GM18951 (cell line): ENCODE results near the gene LGR4.

Source experiments
- POLR2A ChIP-seq: IDR thresholded peaks from 4 replicates; pipeline ENCODE4 v1.6.1; 2011; ENCODE audit warnings: mild to moderate bottlenecking; ENCODE audit not compliant: insufficient read length, insufficient read depth; ENCODE audit errors: extremely low read depth
- in situ Hi-C: fragments of 300-500 bp; cut with MboI; formaldehyde crosslinking; loops from one replicate; pipeline ENCODE4 v1.12.0; 2022; ENCODE audit warnings: low sequenced_read_pairs, mixed read lengths, inconsistent platforms; ENCODE audit not compliant: unreplicated experiment

The LGR4 gene

DNA sequence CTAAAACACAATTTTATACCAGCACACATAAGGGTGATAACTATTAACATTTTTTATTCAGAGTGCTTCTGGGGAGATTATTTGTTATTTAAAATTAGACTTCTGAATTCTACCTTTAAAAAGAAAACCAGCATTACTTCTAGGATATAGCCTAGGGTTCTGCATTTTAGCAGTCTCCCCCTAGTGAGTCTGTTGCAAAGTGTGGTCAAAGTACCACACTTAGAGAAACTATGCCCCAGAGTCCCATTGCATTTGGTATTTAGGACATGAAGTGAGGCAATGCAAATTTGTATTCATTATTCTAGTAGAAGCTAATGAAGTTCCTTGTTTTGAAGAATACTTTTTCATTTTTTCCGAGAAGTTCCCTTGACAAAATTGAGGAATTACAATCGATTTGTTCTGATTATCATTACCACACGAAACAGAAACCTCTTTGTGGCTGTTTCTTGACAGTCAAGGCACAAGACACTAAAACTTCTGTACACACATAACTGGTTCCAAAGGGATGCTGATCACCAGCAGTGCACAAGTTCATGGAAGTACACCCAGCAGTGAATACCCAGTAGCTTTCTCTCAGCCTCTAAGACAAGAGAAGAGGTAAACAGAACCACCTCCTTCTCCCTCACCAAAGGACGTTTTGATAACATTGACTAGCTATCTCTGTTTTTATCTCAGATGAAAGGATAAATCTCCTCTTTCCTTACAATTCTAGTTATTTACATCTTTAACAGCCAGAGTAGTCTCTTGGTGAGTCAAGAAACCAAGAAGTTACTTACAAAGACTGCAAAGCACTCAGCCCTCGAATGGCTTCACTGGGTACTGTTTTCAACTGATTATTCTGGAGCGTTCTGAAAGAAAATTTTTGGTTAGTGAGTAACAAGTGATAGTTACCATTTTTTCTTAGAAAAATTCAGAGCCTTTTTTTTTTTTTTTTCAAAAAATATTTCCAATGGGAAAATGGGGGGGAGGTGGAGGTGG, 82.0 kb downstream of the LGR4 start:
- in situ Hi-C loops = no loop called here
- TF ChIP-seq POLR2A = no peak

DNA sequence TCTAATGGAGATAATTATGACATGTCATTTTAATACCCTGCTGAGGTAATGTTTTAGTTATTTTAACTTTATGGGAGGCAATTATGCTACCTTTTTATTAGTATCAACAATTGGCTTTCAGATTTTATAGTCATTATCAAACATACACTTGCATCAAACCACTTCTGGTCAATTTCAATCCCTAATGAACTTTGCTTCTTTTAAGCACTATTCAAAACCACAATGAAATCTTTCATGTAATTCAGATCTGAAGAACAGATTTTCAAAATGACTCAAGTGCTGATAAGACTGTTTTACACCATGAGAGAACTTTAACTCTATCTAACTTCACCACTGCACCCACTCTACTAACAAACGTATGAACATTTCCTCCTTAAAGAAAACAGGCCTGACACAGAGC, 83.7 kb downstream of the LGR4 start:
- in situ Hi-C loops = no loop called here

DNA sequence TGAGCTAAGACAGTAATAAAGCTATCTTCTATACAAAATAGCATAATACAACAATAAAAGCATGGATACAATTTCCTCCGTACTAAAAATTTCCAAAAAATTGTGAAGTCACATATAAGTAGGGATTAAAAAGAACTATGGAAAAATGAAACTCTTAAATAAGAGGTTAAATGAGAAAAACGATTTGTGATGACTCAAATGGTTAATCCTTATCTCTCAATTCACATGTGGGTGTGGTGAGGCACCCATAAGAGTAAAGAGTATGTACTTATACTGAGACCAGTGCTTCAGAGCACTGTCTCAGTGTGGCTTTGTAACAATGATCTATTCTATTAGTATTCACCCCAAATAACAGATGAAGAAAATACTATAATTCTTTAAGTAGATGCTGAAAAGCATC, 84.6 kb downstream of the LGR4 start:
- in situ Hi-C loops = no loop called here
- TF ChIP-seq POLR2A = no peak

More for the DNA sequence above, 83.7 kb downstream of the LGR4 start:
- no peak for TF ChIP-seq POLR2A

DNA sequence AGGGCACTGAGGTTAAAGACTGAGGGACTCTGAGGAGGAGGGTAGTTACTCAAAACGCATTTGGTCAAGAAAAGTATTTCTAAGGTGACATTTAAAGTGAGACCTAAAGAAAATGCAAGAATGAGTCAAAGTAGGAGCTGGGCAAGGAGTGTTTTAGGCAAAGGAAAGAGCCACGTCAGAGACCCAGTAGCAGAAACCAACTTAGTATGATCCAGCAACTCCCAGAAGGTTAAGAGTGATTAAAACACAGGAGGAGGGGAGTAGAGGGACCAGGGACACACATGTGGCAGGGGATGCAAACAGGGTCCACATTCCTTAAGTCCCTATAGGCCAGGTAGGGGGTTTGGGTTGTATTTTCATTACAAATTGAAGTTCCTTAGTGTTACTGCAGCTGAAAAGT, 85.2 kb downstream of the LGR4 start:
- no peak for TF ChIP-seq POLR2A
- in situ Hi-C loops = no loop called here

DNA sequence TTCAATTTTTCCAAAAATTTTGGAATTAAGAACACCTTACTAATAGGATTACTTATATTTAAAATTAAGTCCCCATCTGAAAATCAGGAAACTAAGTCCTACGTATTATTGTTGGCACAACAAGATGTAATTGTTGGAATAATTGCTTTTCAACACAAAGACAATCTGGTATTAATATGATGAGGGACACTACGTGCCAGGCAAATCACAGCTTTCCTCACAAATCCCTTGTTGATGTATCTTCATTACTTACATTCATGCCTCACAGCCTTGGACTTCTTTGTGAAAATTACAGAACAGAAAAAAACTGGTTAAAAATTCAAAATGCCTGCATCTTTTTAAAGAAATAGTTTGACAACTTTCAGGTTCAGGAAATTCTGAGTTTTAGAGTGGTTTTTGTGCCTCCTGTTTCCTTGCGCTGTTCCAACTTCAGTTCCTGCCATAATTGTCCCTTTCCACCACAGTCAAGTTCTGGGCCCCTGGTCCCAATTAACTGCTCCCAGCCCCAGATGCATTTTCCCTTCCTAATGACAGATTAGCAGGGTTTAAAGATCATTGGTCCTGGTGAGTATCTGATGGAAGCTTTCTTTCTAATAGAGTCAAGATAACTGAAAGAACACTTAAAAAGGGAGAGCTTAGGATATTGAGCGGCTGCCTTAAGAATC, 86.3 kb downstream of the LGR4 start:
- no peak for TF ChIP-seq POLR2A
- in situ Hi-C loops = no loop called here

DNA sequence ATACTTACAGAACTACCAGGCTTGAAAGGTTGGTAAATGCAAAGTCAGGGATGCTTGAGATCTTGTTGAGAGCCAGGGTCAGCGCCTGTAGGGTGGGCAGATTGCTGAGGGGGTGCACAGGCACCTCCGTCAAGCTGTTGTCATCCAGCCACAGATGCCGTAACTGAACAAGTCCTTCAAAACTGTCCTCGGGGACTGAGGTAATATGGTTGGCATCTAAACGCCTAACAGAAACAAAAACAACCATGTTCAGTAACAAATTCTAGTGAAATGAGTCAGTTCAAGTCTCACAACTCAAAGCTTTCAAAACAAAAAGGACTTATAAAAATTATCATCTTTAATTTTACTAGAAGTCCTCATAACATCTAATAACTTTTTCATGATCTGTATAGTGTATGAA, 87.3 kb downstream of the LGR4 start:
- in situ Hi-C loops = no loop called here
- TF ChIP-seq POLR2A = no peak

DNA sequence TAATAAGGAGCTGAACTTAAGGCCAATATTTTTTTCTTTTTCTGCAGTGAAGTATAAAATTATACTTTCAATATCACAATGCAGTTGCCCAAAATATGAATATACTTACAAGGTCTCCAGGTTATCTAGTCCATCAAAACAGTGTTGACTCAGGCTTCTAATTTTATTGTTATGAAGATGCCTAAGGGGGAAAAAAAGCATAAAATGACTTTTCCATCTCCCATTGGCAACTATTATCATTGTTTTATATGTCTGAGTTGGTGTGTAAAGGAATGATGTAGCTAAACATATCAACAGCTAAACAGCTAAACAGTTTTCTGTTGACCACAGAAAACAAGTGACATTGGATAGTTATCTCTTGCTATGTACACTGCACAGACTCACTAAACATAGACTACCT, 88.4 kb downstream of the LGR4 start:
- in situ Hi-C loops = no loop called here
- TF ChIP-seq POLR2A = no peak

DNA sequence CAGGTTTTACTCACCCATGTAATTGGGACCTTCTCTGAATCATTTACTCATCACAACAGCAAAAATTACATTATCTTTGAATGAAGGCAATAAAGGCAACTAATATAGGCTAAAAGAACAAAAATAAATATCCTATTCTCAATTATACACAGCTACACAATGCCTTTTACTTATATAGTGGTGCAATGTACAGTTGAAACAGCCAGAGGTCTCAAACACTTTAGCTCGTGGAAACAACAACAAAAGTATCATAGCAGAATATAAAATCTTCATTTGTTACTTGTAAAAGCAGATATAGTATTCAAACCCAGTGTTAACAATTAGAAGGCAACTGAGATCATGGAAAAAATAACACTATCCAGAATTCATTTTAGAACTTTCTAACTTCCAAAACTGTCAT, 88.9 kb downstream of the LGR4 start:
- in situ Hi-C loops = no loop called here
- no peak for TF ChIP-seq POLR2A

DNA sequence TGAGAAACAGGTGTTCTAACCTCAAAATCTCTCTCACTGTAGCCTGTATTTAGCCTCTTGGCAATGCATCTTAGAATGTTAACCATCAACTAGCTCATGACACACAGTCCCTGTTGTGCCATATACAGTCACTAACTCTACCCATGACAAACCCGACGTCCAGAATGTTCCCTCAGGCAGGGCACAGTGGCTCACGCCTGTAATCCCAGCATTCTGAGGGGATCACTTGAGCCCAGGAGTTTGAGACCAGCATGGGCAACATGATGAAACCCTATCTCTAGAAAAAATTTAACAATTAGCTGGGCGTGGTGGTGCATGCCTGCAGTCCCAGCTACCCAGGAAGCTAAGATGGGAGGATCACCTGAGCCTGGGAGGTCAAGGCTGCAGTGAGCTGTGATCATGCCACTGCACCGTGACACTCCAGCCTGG, 91.3 kb downstream of the LGR4 start:
- in situ Hi-C loops = no loop called here
- no peak for TF ChIP-seq POLR2A

DNA sequence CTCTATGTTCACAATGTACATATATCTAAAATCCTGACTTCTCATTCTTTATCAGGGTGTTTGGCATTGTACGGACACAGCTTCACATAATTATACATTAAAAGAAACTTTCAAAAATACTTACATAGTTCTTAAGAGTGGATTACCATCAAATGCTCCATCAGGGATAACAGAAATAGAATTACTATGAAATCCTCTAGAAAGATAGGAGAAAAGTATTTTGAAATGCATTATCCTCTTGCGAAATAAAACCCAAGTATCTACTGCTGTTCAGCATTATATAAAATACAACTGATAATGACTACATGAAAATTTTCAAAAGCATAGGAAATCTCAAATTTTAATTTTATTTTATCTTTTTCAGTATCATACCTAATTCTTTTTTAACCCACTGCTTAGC, 91.8 kb downstream of the LGR4 start:
- TF ChIP-seq POLR2A = no peak
- in situ Hi-C loops = no loop called here

DNA sequence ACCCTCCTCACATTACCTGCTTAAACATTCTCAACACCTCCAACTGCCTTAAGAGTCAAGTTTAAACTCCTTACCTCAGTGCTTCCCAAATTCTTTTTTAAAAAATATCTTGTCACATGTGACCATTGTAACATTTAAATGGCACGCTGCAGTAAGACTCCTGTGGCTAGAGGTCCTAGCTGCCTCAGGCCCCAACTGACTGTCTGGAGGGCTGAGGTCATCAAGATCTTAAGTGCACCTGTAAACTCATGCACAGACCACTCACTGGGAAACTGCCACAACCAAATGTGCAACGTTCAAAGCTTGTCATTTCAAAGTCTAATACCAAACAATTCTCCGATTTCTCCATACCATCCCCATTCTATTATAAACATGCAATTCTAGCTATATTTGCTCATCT, 93.1 kb downstream of the LGR4 start:
- TF ChIP-seq POLR2A = no peak
- in situ Hi-C loops = no loop called here

DNA sequence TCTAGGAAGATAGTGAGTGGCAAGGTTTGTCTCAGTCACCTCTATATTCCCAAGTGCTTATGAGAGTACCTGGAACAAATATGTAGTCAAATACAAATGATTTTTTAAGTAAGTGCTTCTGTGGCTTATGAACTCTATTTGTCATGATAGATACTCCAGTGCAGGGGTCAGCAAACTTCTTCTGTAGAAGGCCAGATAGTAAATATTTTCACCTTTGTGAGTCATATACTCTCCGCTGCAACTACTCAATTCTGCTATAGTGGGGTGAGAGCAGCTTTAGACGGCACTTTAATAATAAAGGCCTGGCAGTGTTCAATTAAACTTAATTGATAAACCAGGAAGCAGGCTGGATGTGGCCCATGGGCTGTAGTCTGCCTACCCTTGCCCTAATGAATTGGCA, 97.2 kb downstream of the LGR4 start:
- TF ChIP-seq POLR2A = no peak
- in situ Hi-C loops = no loop called here

DNA sequence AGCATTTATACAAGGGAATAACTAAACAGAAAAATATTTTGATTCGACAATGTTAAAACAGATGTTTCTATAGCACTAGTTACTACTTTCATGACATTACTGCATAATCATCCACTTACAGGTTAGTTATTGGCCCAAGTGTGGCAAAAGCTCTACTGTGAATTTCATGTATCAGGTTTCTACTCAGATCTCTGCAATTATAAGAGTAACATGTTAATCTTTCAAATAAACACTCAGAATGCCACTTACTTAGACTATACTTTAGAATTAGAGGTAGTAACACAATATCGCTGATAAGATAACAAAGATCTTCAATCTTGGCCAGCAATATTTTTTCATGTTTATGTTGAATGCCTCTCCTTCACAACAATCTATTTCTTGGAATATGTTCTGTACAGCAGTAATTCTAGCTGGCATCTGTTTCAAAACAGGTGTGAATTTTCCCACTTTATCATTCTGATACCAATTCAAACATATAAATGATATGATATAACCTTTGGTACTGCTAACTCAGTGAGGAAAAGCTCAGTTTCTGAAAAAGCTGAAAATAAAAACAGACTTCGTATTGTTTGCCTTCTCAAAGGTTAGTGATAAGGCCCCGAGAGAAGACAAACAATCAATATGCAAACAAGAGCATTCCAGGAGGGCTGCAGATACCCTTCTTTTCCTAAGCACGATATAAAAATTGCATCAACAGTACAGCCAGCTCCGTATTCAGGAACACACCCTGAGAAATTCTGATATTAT, 98.6 kb downstream of the LGR4 start:
- in situ Hi-C loops = no loop called here
- TF ChIP-seq POLR2A = no peak
